Measurements from ENCODE around the gene DHX8.

Gene DHX8

DNA sequence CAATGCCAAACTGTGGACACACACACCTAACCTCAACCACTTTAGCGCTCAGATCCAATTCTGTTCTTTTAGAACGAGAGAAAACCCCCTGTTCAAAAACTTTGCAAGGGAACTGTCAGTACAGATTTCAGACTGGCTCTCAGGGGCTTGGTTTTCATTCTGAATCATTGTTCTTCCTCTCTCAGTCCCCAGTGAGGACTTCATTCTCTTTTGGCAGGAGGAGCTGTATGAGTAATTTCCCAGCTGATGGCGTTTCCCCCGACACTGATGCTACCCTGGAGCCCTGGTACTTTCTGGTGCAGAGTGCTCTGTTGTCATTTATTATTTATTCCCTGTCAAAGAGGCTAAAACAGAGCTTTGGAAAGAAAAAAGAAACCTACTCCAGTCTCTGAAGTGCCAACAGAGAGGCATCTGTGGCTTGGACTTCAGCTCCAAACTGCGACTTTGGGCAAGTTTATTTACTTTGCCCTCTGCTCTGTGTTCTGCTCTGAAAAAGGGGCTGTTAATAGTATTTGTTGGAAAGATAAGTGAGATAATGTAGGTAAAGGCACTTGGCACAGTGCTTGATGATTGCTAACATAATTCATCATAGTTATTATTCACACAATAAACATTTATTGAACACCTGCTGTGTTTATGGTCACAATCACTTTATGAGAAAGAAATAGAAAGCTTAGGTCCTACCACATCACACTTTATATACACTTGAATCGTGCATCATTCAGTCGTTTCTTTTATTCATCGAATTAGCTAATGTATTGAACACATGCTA is 34.0 kb downstream of the DHX8 start:
- FAIRE-seq (no peak), DNase-seq (ENCODE audit: insufficient read length, low spot score) (peak; percentile 30)

DNA sequence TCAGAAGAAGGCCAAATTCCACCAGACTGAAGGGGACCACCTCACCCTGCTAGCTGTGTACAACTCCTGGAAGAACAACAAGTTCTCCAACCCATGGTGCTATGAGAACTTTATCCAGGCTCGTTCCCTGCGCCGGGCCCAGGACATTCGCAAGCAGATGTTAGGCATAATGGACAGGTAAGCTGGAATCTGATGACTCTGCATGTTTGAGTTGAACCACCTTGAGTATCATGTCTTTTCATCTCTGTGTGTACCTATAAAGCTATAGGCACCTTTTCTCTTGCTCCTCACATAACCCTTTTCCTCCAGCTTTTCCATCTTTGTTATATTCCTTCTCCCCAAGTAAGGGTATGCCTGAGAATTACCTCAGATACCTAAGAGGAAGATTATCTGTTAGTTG is 37.6 kb downstream of the DHX8 start:
- FAIRE-seq (no peak), DNase-seq (ENCODE audit: insufficient read length, low spot score) (no peak)

DNA sequence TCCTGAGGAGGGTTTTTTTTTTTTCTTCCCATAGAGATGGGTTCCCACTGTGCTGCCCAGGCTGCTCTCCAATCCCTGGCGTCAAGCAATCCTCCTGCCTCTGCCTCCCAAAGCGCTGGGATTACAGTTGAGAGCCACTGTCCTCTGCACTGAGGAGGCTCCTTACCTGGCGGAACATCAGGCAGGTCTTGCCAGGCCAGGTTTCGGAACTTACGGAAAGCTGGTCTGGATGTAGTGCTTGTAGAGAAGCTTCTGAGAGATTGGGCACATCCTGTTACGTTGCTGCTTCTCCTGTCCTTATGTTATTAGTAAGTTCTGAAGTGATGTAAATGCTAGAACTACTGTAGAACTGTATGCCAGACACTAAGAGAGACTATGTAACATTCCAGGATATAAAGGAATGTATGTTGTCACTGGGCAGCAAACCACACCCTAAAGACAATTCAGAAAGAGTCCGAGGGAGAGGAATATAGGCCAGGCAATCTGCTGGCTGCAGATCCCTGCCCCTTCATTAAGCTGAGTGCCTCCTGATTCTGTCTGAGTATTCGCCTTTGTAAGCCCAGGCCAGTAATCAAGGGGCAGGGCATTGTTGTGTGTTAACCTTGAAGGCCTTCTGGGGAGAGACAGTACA is 41.3 kb downstream of the DHX8 start:
- DNase-seq (ENCODE audit: insufficient read length, low spot score): no peak
- no peak for FAIRE-seq

DNA sequence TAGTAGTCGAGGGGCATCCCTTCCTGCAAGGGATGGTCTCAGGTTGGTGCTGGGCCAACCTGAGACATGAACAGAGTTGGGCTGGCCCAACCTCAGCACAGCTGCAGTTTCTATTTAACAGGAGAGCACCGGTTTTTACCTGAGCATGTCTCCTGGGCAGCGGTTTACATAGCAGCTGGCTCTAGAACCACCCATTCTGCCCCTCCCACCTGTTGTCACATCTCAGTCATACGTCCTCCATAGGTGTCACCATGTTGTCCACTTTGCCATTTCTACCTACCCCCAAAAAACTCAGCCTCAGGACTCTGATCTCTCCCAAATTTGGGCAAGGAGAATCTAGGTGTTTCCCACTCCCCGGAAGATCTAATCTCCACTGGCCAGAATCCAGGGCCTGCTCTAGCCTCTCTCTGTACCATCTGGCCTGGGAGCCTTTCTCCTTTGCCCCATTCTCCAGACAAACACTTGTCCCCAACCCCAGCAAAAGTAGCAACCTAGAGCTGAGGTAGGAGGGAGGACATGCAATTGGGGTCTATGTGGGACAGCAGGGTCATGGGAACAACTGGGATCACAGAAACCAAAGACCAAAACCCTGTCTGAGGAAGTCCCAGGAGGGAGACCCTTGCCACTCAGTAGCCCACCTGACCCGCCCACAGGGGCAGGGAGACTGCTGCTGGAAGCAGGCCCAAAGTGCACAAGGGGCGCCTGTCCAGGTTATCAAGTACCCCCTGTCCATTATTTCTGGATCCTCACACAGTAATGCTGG is 43.3 kb downstream of the DHX8 start:
- no peak for FAIRE-seq
- no peak for DNase-seq (ENCODE audit: insufficient read length, low spot score)

DNA sequence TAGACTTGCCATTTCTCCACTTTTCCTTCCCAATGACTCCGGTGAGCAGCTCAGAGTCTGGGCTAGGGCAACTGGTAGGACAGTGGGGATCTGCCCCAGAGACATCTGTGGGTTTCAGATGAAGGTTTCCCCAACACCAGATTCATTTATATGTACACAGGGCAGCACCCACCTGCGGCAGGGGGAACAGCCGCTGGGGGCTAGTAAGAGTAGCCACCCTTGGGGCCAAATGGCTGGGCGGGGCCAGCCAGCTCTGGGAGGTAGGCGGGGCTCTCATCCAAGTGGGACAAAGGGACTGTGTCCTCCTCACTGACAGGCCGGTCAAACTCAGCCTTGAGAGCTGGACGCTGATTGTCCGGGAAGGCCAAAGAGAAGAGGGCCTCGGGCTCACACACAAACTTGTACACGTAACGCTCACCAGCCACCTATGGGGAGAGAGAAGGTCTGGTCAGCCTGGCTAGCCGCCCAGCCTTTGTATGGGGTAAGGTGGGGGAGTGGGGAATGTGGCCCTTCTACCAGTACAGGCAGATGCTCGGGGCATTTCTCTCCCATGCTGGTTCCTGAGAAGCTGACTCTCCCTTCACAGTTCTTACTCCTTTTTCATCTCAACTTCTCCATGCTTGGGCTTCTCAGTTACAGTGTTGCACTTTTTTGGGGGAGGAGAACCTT is 44.7 kb downstream of the DHX8 start:
- DNase-seq (ENCODE audit: insufficient read length, low spot score) (no peak), FAIRE-seq (no peak)

GRCh38 chr17:43528988-43529814 is 45.4 kb downstream of the DHX8 start:
- FAIRE-seq: no peak

DNA sequence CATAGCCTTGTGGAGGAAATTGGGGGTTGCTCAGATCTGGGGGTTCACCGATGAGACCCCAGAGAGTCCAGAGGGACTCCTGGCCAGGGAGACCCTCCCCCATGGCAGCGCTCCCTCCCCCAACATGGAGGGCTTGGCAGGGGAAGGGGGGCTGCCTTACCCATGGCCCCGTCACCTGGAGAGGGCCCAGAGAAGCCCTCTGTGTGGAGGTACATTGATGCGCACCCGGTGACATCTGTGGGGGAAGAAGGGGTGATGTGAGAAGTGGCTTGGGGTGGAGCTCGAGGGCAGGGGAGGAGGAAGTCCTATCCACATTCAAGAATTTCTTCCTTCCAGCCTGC is 46.1 kb downstream of the DHX8 start:
- FAIRE-seq (no peak), DNase-seq (ENCODE audit: insufficient read length, low spot score) (no peak)

More at GRCh38 chr17:43528988-43529814, 45.4 kb downstream of the DHX8 start:
- DNase-seq (ENCODE audit: insufficient read length, low spot score): no peak

DNA sequence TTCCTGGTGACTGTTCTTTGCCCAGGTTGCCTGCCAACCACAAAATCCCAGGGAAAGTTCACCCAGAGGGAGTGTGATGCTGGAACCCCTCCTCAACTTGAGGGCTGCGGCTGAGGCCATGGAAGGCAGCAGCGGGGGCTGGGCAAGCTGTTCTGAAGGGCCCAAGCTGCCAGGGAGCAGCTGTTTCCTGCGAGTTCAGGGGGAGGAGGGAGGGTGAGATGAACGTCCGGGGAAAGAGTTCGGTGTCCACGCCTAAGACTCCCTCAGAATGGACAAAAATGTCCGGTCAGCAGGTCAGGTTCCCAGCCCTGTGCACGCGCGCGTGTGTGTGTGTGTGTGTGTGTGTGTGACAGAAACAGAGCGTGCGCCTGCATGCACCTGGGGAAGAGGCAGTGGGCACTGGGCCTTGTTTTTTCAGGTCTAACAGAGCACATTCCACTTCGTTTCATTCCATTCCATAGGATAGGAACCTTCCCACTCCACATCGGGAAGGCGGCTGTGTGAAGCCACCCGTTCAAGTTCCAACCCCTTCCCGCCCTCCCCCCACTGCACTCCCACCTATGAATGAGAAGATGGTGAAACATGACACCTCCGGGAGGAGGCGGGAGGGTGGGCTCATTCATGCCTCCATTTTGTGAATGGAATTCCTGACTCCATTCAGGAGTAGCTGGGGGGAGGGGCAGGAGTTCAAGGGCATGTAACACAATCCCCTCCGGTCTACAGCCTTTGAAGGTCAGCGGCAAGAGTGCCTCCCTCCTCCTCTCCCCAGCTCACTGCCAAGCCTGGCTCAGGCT is 46.7 kb downstream of the DHX8 start:
- DNase-seq (ENCODE audit: insufficient read length, low spot score): no peak
- no peak for FAIRE-seq

DNA sequence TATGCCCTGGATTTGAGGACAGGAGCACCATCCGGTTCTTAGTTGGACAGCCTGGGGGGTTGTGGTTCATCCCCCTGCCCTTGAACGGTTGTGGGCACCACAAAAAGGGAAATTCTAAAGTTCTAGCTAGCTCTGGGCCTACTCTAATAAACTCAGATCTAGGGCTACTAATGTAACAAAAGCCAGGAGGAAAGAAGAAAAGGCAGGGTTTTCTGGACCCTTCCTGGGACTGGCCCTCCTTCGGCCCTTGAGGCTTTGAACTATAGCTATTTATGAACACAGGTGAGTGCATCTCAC is 47.3 kb downstream of the DHX8 start:
- DNase-seq (ENCODE audit: insufficient read length, low spot score) (no peak), FAIRE-seq (no peak)

GRCh38 chr17:43531955-43532354 is 48.2 kb downstream of the DHX8 start:
- no peak for FAIRE-seq

DNA sequence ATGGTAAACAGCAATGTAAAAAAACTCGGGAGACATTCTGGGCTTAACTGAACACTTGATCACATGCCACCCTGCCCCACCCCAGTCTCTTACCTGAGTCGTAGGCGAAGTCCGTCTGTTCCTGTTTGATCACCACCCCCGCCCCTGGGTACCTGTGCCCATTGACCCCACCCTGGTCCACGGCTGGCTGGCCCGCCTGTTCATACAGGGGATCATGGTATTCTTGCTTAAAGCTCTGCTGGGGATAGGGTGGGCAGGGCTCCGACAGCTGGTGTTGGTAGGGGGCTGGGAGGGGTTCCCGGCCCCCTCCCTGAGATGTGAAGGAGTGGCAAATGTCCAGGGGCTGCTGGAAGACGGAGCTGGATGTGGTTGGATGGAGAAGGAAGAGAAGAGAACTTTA is 48.8 kb downstream of the DHX8 start:
- no peak for DNase-seq (ENCODE audit: insufficient read length, low spot score)
- no peak for FAIRE-seq

More at GRCh38 chr17:43531955-43532354, 48.2 kb downstream of the DHX8 start:
- no peak for DNase-seq (ENCODE audit: insufficient read length, low spot score)

- FAIRE-seq: no peak
Measured at GRCh38 chr17:43533699-43534098, 49.9 kb downstream of the DHX8 start.

GRCh38 chr17:43534909-43535308 is 51.1 kb downstream of the DHX8 start:
- no peak for FAIRE-seq

More at GRCh38 chr17:43533699-43534098, 49.9 kb downstream of the DHX8 start:
- no peak for DNase-seq (ENCODE audit: insufficient read length, low spot score)

DNA sequence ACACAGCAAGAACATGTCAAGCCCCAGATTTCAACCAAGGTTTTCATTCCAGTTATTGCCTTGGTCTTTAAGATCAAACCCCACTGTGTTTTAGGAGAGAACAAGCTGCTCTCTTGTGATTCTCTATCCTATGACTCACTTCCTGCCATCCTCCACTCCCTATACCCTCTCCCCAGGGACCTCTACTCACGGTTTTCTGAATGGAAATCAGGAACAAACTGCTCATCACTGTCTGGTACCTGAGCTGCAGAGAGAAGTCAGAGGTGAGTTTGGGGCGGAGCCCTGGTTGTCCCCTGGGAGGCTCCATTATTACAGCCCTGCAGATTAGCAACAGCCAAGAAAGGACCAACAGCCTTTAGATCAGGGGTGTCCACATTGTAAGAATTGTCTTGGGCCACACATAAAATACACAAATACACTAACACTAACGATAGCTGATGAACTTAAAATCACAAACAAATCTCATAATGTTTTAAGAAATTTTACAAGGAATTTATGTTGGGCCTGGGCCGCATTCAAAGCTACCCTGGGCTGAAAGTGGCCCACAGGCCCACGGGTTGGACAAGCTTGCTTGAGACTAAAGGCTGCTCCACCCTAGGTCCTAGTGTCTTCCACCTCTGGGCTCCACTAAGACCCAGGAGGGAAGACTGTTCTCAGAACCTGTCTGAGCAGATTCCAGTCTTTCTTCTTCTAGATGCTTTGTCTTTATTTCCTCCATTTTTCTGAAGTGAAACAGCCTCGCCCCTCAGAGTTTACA is 52.6 kb downstream of the DHX8 start:
- FAIRE-seq: no peak

More at GRCh38 chr17:43534909-43535308, 51.1 kb downstream of the DHX8 start:
- no peak for DNase-seq (ENCODE audit: insufficient read length, low spot score)

GRCh38 chr17:43540821-43541674 is 57.3 kb downstream of the DHX8 start:
- DNase-seq (ENCODE audit: insufficient read length, low spot score) (no peak), FAIRE-seq (no peak)

More for the DNA sequence above, 52.6 kb downstream of the DHX8 start:
- DNase-seq (ENCODE audit: insufficient read length, low spot score): no peak

- no peak for FAIRE-seq
- no peak for DNase-seq (ENCODE audit: insufficient read length, low spot score)
Measured at GRCh38 chr17:43542859-43543258, 59.1 kb downstream of the DHX8 start.

DNA sequence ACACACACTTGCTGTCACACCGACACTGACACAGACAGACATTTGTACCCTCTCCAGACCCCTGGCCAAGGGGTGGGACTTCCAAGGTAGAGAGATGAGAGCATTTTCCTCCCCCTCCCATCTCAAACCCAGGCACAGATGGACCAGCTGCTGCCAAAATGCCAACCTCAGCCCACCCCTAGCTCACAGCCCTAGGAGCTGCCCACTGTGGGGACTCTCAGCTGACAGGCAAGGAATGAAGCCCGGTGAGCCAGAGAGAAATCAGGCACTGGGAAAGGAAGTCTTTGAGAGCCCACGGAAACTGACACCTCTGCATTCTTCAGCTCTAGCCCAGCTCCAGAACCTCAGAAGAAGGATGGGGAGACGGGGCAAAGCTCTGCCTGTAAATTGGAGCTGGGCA is 59.5 kb downstream of the DHX8 start:
- FAIRE-seq (no peak), DNase-seq (ENCODE audit: insufficient read length, low spot score) (no peak)
